Midbrain (tissue), 1 donor: ENCODE data around the gene TMED7.

Source experiments
- DNase-seq: peaks from one replicate; lab custom pipeline; 2025; lab: John Stamatoyannopoulos, UW

TMED7 gene

GRCh38 chr5:115627295-115627865 is 1.5 kb upstream of the TMED7 start:
- DNase-seq, result no peak

- DNase-seq, result peak; percentile 76
Measured at GRCh38 chr5:115626445-115626823, 598 bp upstream of the TMED7 start.

GRCh38 chr5:115624994-115625393 is 842 bp downstream of the TMED7 start:
- DNase-seq, result no peak

GRCh38 chr5:115623658-115624057 is 2.2 kb downstream of the TMED7 start:
- no peak for DNase-seq

- no peak for DNase-seq
Measured at GRCh38 chr5:115621365-115621900, 4.4 kb downstream of the TMED7 start.

GRCh38 chr5:115616892-115617291 is 8.9 kb downstream of the TMED7 start:
- no peak for DNase-seq

GRCh38 chr5:115616472-115616871 is 9.4 kb downstream of the TMED7 start:
- no peak for DNase-seq

- DNase-seq, result no peak
Measured at GRCh38 chr5:115611873-115612272, 14.0 kb downstream of the TMED7 start.

- DNase-seq, result no peak
Measured at GRCh38 chr5:115607935-115608334, 17.9 kb downstream of the TMED7 start.

- no peak for DNase-seq
Measured at GRCh38 chr5:115605436-115605835, 20.4 kb downstream of the TMED7 start.

GRCh38 chr5:115602591-115603125 is 23.2 kb downstream of the TMED7 start:
- peak; percentile 45 for DNase-seq

- DNase-seq, result peak; percentile 70
Measured at GRCh38 chr5:115601701-115602590, 23.9 kb downstream of the TMED7 start, which contains the start of gene TICAM2. Gene TICAM2 (minus strand): TSS chr5:115602479. CDS start chr5:115581256, 21,223 bp downstream.

- no peak for DNase-seq
Measured at GRCh38 chr5:115600766-115601165, 25.1 kb downstream of the TMED7 start.

GRCh38 chr5:115599924-115600323 is 25.9 kb downstream of the TMED7 start:
- no peak for DNase-seq

GRCh38 chr5:115599502-115599901 is 26.3 kb downstream of the TMED7 start:
- DNase-seq, result peak; percentile 35

GRCh38 chr5:115594128-115595047 is 31.4 kb downstream of the TMED7 start:
- DNase-seq, result no peak

GRCh38 chr5:115589043-115589442 is 36.8 kb downstream of the TMED7 start:
- DNase-seq, result no peak

GRCh38 chr5:115588640-115589039 is 37.2 kb downstream of the TMED7 start:
- no peak for DNase-seq

- peak; percentile 53 for DNase-seq
Measured at GRCh38 chr5:115586525-115587146, 39.2 kb downstream of the TMED7 start.

- DNase-seq, result no peak
Measured at GRCh38 chr5:115585265-115585664, 40.6 kb downstream of the TMED7 start.

GRCh38 chr5:115584501-115584900 is 41.3 kb downstream of the TMED7 start:
- DNase-seq, result no peak
